Caco-2 (cell line): ENCODE measurements around the gene UTP11. TPM values are rescaled to one million over a fixed set of nuclear protein-coding genes. Genes with fewer than 3 reads are reported as not detected.

Experiments used
- BruUV-seq: library from RNA; stranded (reverse); fragments of 400-500 nt; replicated peaks from 2 replicates; lab custom pipeline; 2021; lab: Mats Ljungman, UMichigan
- CTCF ChIA-PET: fragments of 300-600 bp; sonication (Branson Sonifier 250); formaldehyde crosslinking; loops from one replicate; lab custom pipeline; 2022; ENCODE audit warnings: antibody characterized with exemption; lab: Charles Lee
- POLR2A ChIA-PET: fragments of 300-600 bp; sonication (Branson Sonifier 250); formaldehyde crosslinking; loops from one replicate; lab custom pipeline; 2022; ENCODE audit warnings: antibody characterized with exemption; lab: Charles Lee
- DNase-seq, 2 experiments: peaks; one replicate each; pipeline versions ENCODE4 v3.0.0 to v3.0.0-alpha.2; 2020 to 2022
- H3K27me3 ChIP-seq: replicated peaks from 2 replicates; pipeline ENCODE4 v1.6.0; 2011; ENCODE audit warnings: low read length; ENCODE audit not compliant: control insufficient read depth, insufficient read depth
- H3K36me3 ChIP-seq: 2 replicates; pipeline ENCODE4 v1.5.1; 2011; ENCODE audit warnings: low read length; ENCODE audit not compliant: control insufficient read depth, insufficient read depth
- H3K4me1 ChIP-seq: fragments of 250-450 bp; sonication (Bioruptor Pico); 2 replicates; pipeline ENCODE4 v1.5.1; 2020; ENCODE audit warnings: mild to moderate bottlenecking
- H3K4me3 ChIP-seq: 2 replicates; pipeline ENCODE4 v1.5.1; 2011; ENCODE audit warnings: low read depth, mild to moderate bottlenecking, control low read depth, low read length
- H3K9me3 ChIP-seq: fragments of 250-450 bp; sonication (Bioruptor Pico); 2 replicates; pipeline ENCODE4 v1.5.1; 2020; ENCODE audit warnings: mild to moderate bottlenecking, moderate library complexity
- H3K27ac Mint-ChIP-seq: one replicate; pipeline ENCODE4 v1.8.0; 2022; ENCODE audit warnings: mixed read lengths; ENCODE audit not compliant: unreplicated experiment
- H3K27me3 Mint-ChIP-seq: one replicate; pipeline ENCODE4 v1.8.0; 2022; ENCODE audit warnings: mixed read lengths; ENCODE audit not compliant: insufficient read depth, unreplicated experiment
- H3K36me3 Mint-ChIP-seq: one replicate; pipeline ENCODE4 v1.8.0; 2022; ENCODE audit warnings: mild to moderate bottlenecking, mixed read lengths; ENCODE audit not compliant: insufficient read depth, unreplicated experiment
- H3K4me1 Mint-ChIP-seq: one replicate; pipeline ENCODE4 v1.8.0; 2022; ENCODE audit warnings: low read depth, mixed read lengths; ENCODE audit not compliant: unreplicated experiment
- H3K4me3 Mint-ChIP-seq: one replicate; pipeline ENCODE4 v1.8.0; 2022; ENCODE audit warnings: mild to moderate bottlenecking, moderate library complexity, mixed read lengths; ENCODE audit not compliant: unreplicated experiment
- H3K9me3 Mint-ChIP-seq: one replicate; pipeline ENCODE4 v1.8.0; 2022; ENCODE audit warnings: mixed read lengths; ENCODE audit not compliant: unreplicated experiment
- CTCF ChIP-seq, 2 experiments: fragments of 200-600 bp in 1 of 2; IDR thresholded peaks; 1 replicate in 1 of 2; 2 replicates in 1 of 2; pipeline versions ENCODE4 v1.5.1 to v1.8.0; 2011 to 2022; ENCODE audit warnings: antibody characterized with exemption in 1 of 2, control low read depth in 1 of 2, inconsistent platforms in 1 of 2, low read depth in 1 of 2, low read length in 1 of 2, mild to moderate bottlenecking in 1 of 2, moderate library complexity in 1 of 2; ENCODE audit not compliant: insufficient read depth in 1 of 2, severe bottlenecking in 1 of 2, unreplicated experiment in 1 of 2
- intact Hi-C: fragments of 100-400 bp; cut with micrococcal nuclease; formaldehyde crosslinking; loops from one replicate; pipeline ENCODE4 v1.10.0; 2022; ENCODE audit not compliant: unreplicated experiment
- total RNA-seq: library from RNA; stranded (reverse); gene quantifications from 2 replicates; pipeline ENCODE4 v1.2.3, GENCODE V29; 2022

UTP11 gene
- total RNA-seq, 1 experiment from 2014 or later, result 29.1 TPM

GRCh38 chr1:38061883-38062328 is 49.4 kb downstream of the UTP11 start:
- intact Hi-C loops, result no loop called here
- no peaks in the 10 kb centered on the region for H3K36me3 ChIP-seq
- no peak for TF ChIP-seq CTCF (IDR thresholded peaks at IDR 0.05; ENCODE audit: insufficient read depth in 1 of 2, low read depth in 1 of 2, low read length in 1 of 2, severe bottlenecking in 1 of 2, unreplicated experiment in 1 of 2)
- H3K4me1 ChIP-seq, result no peaks in the 10 kb centered on the region
- ChIA-PET CTCF (no interaction called here), POLR2A (no interaction called here)
- peaks cover 3% of the 10 kb centered on the region for H3K27me3 Mint-ChIP-seq
- H3K9me3 Mint-ChIP-seq, result no peaks in the 10 kb centered on the region
- H3K27ac Mint-ChIP-seq, result no peak overlapping the region
- H3K4me3 ChIP-seq, result no peak overlapping the region
- H3K4me3 Mint-ChIP-seq, result no peak overlapping the region
- no peaks in the 10 kb centered on the region for H3K4me1 Mint-ChIP-seq
- no peaks in the 10 kb centered on the region for H3K9me3 ChIP-seq
- H3K36me3 Mint-ChIP-seq, result no peaks in the 10 kb centered on the region
- no peaks in the 10 kb centered on the region for H3K27me3 ChIP-seq
- no peak for DNase-seq
- no TSS peak for BruUV-seq

GRCh38 chr1:38062361-38063288 is 50.1 kb downstream of the UTP11 start:
- intact Hi-C loops, result no loop called here
- ChIA-PET POLR2A (interaction anchor here (0.6 kb wide), 1 partner anchor 29 kb away, joined by 5 read pairs; no protein-coding TSS in a partner anchor), CTCF (interaction anchor here (0.5 kb wide), 1 partner anchor 9 kb away, joined by 3 read pairs; no protein-coding TSS in a partner anchor)
- no peak overlapping the region for H3K4me3 Mint-ChIP-seq
- H3K9me3 Mint-ChIP-seq, result no peaks in the 10 kb centered on the region
- Histone ChIP-seq H3K9me3 (no peaks in the 10 kb centered on the region), H3K36me3 (no peaks in the 10 kb centered on the region), H3K27me3 (no peaks in the 10 kb centered on the region), H3K4me3 (no peak overlapping the region), H3K4me1 (no peaks in the 10 kb centered on the region)
- H3K27me3 Mint-ChIP-seq, result peaks cover 9% of the 10 kb centered on the region
- H3K27ac Mint-ChIP-seq, result no peak overlapping the region
- H3K36me3 Mint-ChIP-seq, result no peaks in the 10 kb centered on the region
- DNase-seq, result no peak
- no TSS peak for BruUV-seq
- TF ChIP-seq CTCF (IDR thresholded peaks at IDR 0.05; ENCODE audit: insufficient read depth in 1 of 2, low read depth in 1 of 2, low read length in 1 of 2, severe bottlenecking in 1 of 2, unreplicated experiment in 1 of 2), result no peak
- H3K4me1 Mint-ChIP-seq, result no peaks in the 10 kb centered on the region

DNA sequence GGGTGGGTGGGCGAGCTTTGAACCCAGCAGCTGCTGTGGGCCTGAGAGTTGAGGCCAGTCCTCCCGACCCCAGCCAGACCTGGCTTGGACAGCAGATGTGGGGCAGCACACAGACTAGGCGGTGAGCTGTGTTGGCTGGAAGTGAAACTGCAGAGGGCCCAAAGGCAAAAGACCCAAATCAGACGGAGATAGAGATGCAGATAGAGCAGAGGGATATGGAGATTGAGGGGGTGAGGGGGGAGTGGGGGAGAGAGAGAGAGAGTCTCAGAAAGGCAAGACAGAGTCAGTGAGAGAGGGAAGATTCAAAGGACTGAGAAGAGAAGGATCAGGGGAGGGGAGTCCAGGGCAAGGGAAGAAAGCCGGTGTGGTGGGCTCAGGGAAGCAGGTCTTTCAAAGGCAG is 51.1 kb downstream of the UTP11 start:
- no peak overlapping the region for H3K4me3 Mint-ChIP-seq
- no TSS peak for BruUV-seq
- ChIA-PET POLR2A (no interaction called here), CTCF (no interaction called here)
- Histone ChIP-seq H3K9me3 (no peaks in the 10 kb centered on the region), H3K36me3 (no peaks in the 10 kb centered on the region), H3K27me3 (no peaks in the 10 kb centered on the region), H3K4me3 (no peak overlapping the region), H3K4me1 (no peaks in the 10 kb centered on the region)
- intact Hi-C loops, result no loop called here
- H3K9me3 Mint-ChIP-seq, result no peaks in the 10 kb centered on the region
- no peaks in the 10 kb centered on the region for H3K36me3 Mint-ChIP-seq
- H3K27ac Mint-ChIP-seq, result no peak overlapping the region
- peaks cover 9% of the 10 kb centered on the region for H3K27me3 Mint-ChIP-seq
- no peak for DNase-seq
- no peaks in the 10 kb centered on the region for H3K4me1 Mint-ChIP-seq
- no peak for TF ChIP-seq CTCF (IDR thresholded peaks at IDR 0.05; ENCODE audit: insufficient read depth in 1 of 2, low read depth in 1 of 2, low read length in 1 of 2, severe bottlenecking in 1 of 2, unreplicated experiment in 1 of 2)
